ENCODE data around the gene ZBTB16.

DNA sequence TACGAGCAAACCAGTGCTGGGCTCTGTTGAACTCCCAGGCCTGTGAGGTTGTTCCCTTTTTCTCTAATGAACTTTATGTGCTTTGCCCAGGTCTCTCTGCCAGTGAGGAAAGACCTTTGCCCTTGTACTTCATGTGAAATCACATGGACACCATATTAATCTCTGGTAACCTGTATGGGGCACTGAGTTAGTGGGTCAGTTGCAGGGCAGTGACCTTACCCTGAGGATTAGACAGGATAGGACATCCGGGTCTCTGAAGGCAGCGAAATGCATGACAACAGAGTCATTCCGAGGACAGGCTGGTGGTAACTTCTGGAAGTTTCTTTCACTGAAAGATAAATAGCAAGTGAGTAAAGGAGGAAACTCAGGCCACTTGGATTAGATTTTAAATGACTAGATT lies 93.7 kb downstream of the ZBTB16 start:
- TF ChIP-seq, protein P1, sequence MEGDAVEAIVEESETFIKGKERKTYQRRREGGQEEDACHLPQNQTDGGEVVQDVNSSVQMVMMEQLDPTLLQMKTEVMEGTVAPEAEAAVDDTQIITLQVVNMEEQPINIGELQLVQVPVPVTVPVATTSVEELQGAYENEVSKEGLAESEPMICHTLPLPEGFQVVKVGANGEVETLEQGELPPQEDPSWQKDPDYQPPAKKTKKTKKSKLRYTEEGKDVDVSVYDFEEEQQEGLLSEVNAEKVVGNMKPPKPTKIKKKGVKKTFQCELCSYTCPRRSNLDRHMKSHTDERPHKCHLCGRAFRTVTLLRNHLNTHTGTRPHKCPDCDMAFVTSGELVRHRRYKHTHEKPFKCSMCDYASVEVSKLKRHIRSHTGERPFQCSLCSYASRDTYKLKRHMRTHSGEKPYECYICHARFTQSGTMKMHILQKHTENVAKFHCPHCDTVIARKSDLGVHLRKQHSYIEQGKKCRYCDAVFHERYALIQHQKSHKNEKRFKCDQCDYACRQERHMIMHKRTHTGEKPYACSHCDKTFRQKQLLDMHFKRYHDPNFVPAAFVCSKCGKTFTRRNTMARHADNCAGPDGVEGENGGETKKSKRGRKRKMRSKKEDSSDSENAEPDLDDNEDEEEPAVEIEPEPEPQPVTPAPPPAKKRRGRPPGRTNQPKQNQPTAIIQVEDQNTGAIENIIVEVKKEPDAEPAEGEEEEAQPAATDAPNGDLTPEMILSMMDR (IDR thresholded peaks at IDR 0.05) = no peak
- TF ChIP-seq POLR2AphosphoS5 (IDR thresholded peaks at IDR 0.05; ENCODE audit: low read depth, low read length) (no peak), TCF7L2 (IDR thresholded peaks at IDR 0.05; ENCODE audit: low read depth, low read length) (no peak)

All from Panc1 (cell line).